ENCODE data around the gene MS4A6E.
"Not testable (repeated sequence)": the region's sequence is repeated elsewhere in the genome, so short reads cannot be mapped to it uniquely, and the experiment has no call there.

MS4A6E gene

GRCh38 chr11:60334005-60334620, 7.1 kb downstream of the MS4A6E start:
- in situ Hi-C loops (cut with MboI; ENCODE audit: low sequenced_read_pairs): no loop called here

DNA sequence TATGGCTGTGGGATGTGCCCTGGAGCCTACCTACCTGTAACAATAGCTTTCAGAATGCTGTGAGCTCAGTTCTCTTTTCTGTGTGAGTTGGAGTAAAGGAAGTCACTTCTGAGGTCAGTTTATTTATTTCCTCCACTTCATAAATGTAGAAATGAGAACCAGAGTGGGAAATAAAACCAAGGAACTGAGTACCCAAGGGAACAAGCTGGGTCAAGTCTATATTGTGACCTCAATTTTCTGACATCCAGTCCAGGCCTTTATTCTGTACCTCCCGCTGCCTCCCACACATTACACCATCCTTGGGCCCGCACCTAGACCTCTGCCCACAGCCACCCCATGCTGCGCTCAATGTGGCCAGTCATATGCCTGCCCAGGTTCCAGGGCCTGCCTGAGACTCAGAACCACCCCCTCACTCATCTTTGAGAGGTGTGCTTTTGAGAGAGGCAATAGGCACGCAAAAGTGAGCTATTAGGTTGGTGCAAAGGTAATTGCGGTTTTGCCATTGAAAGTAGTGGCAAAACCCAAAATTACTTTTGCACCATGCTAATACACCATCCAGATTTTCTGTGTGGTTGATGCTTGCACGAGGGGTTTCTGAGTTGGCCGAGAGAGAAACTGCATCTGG, 9.8 kb downstream of the MS4A6E start:
- in situ Hi-C loops (cut with MboI; ENCODE audit: low sequenced_read_pairs): no loop called here

DNA sequence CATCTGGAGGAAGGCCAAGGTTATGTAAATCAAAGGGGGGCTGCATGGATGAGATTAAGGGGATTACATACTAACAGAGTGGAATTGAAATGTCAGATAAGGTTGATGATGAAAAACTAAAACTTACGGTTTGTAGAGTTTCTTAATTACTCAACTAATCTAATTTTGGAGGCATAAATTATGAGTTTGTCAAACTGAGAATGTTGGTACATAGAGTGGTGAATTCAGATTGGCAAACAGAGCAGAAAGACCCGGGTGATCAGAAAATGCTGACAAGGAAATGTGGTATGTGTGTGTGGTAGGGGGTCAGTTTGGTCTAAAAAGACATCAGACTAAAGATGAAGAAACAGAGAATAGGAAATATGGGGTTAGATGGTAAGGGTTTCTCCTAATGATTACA, 11.0 kb downstream of the MS4A6E start:
- in situ Hi-C loops (cut with MboI; ENCODE audit: low sequenced_read_pairs): no loop called here

- in situ Hi-C loops (cut with MboI; ENCODE audit: low sequenced_read_pairs): no loop called here
Observed at GRCh38 chr11:60339356-60339755, 12.3 kb downstream of the MS4A6E start.

DNA sequence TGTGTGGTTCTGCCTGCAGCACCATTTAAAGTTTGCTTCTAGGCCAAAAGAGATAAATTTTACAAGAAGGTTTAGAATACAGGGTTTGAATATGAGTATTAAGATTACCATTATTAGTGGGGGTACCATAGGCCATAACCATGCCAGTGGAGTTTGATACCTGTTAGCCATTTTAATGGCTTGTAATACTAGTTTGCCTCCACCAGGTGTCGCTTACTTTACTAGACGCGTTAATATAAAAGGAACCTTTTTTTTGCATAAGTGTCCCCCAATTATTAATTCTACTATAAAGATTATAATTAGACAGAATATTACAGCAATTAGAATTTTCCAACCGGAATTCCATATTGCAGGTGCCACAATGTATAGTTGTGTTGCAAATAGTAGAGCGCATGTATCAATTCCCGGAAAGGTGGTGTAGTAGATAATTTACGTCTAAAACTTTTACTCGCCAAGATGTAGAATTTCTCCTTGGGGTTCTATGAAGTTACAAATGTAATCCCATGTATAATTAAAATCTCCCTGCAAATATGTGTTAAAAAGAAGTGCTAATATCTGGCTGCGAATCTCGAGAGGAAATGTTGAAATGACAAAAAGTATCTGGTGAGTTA, 16.1 kb downstream of the MS4A6E start:
- in situ Hi-C loops (cut with MboI; ENCODE audit: low sequenced_read_pairs): loop anchor here (10.0 kb wide), 1 partner anchor 272 kb away; no protein-coding TSS in a partner anchor

- in situ Hi-C loops (cut with MboI; ENCODE audit: low sequenced_read_pairs): loop anchor here (10.0 kb wide), 1 partner anchor 271 kb away; no protein-coding TSS in a partner anchor
Observed at GRCh38 chr11:60344146-60344545, 17.1 kb downstream of the MS4A6E start.

DNA sequence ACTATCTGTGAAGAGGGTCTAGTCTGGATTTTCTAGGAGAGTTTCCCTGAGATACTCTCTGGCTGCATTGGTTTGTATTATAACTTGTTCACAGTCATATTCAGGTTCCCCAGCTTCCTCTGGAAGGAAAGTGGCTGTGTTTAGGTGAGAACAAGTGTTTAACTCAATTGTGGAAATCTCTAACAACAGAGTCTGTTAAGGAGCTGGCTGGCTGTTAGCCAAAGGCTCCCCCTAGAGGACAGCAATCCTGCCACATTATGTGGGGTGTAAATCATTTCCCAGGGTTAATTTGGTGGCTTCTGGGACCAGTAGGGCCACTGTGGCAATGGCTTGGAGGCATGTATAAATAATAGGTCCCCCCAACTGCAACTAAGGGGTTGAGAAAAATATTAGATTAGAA, 18.4 kb downstream of the MS4A6E start:
- in situ Hi-C loops (cut with MboI; ENCODE audit: low sequenced_read_pairs): loop anchor here (10.0 kb wide), 1 partner anchor 269 kb away; no protein-coding TSS in a partner anchor

DNA sequence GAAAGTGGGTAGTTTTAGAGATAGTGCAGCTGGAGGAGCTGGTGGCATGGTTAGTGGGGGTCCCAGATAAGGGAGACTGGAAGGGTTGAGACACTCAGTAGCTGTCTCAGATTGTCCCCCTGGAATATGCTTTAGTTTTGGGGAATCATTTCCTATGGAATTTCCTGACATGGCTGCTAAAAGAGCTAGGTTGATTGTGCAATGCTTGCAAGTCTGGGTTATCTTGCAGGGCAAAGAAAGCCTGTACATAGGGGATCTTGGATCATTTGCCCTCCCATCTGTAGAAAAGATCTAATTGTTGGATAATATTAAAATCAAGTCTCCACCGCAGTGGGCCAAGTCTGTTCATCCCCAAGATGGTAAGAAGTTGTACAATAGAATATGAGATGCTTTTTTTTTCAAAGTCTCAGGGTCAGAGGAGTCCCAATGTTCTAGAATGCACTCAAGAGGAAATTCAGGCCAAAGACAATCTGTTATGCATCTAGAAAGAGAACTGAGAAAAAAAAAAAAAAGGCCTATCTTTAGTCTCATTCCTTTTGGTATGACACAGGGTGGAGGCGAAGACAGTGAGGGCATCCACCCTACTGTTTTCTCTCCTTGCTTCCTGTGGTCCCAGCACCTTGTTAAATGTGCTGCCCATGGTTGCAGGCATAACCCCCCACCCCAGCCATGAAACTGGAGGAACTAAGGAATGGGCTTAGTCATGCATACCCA, 20.2 kb downstream of the MS4A6E start:
- in situ Hi-C loops (cut with MboI; ENCODE audit: low sequenced_read_pairs): loop anchor here (10.0 kb wide), 1 partner anchor 268 kb away; no protein-coding TSS in a partner anchor

- in situ Hi-C loops (cut with MboI; ENCODE audit: low sequenced_read_pairs): loop anchor here (10.0 kb wide), 1 partner anchor 267 kb away; no protein-coding TSS in a partner anchor
Observed at GRCh38 chr11:60348116-60348515, 21.1 kb downstream of the MS4A6E start.

DNA sequence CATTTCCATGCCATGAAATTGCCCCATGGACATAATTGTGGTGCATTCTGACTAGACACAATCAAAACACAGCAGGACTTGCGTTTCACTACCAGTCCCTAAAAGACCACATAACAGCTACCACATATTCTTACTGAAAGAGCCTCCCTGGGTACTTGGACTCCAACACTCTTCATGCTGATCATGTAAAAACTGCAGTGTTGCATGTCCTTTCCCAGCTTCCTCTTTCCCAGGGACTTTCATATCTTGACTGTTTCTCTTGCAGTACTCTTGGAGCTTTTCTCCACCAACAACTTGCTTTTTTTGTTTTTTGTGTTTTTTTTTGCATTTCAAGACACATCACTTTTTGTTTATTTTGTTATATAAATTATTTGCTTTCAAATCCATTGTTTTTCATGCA, 22.9 kb downstream of the MS4A6E start:
- in situ Hi-C loops (cut with MboI; ENCODE audit: low sequenced_read_pairs): loop anchor here (10.0 kb wide), 1 partner anchor 265 kb away; no protein-coding TSS in a partner anchor

DNA sequence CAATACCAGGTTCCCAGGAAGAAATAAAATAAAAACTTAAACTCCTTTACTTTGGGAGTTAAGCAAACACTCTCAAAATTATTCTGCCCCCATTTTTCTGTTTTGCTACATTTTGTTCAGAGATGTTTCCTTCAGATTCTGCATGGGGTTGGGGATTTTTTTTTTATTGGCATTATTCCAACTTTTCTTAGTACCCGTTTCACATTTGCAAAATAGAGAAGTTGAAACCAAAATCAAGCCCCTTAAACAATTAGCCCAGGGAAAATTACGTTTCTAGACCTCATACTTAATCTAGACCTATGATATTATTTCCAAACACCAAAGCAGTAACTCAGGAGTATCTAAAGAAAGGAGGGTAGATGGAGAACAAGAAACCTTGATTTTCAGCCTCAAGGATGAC, 30.7 kb downstream of the MS4A6E start:
- in situ Hi-C loops (cut with MboI; ENCODE audit: low sequenced_read_pairs): no loop called here

- in situ Hi-C loops (cut with MboI; ENCODE audit: low sequenced_read_pairs): no loop called here
Observed at GRCh38 chr11:60360621-60361020, 33.6 kb downstream of the MS4A6E start.

- in situ Hi-C loops (cut with MboI; ENCODE audit: low sequenced_read_pairs): no loop called here
Observed at GRCh38 chr11:60362241-60362640, 35.2 kb downstream of the MS4A6E start.

DNA sequence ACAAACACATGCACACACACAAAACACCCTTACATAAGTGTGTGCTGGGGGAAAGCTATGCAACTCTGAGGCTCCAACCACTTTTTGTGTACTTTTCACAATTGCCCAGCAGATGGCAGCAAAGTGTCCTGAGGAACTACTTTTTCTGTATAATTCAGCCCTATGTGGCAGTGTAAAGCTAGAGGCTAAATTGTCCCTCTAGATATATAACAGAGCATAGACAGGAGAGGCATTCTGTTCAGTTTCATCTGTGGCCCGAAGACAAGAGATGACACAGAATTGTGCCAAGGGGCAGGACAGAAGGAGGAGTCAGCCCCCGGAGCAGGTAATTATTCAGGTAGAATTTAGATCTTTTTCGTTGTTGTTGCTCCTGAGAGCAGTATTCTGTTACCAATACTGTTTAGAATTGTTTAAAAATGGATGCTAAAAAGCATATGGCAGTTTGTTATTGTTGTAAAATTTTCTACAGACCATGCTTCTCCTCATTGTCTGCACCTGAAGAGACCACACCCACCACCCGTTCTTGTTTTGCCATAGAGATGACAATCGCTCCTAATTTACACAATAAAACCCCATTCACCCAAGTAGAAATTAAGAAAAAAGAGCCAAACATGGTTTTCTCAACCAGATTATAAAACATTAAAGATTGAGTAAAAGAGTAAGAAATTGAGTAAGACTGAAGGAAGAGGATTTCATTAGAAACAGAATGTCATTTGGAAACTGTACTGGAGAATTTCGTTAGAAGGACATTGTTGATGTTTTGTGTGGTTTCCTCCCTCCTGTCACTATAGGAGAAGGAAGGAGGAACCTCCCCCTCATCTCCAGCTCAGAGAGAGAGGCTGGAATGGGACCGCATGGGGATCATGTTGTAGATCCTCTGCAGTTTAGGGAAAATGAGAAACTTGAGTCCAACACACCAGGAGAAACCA, 36.8 kb downstream of the MS4A6E start:
- in situ Hi-C loops (cut with MboI; ENCODE audit: low sequenced_read_pairs): no loop called here

DNA sequence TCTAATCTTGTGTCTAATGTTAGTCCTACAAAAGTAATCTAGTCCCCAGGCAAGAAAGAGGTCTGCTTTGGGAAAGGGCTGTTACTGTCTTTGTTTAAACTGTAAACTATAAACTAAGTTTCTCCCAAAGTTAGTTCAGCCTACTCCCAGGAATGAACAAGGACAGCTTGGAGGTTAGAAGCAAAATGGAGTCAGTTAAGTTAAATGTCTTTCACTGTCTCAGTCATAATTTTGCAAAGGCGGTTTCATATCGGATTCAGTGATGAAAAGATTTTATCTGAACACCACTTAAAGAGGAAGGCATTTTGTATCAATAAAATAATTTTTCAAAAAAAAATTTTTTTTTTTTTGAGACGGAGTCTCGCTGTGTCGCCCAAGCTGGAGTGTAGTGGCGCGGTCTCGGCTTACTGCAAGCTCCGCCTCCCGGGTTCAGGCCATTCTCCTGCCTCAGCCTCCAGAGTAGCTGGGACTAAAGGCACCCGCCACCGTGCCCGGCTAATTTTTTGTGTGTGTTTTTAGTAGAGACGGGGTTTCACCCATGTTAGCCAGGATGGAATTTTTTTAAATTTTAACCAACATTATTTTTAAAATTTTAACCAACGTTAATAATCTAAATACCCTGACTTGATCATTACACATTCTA, 39.3 kb downstream of the MS4A6E start:
- in situ Hi-C loops (cut with MboI; ENCODE audit: low sequenced_read_pairs): not testable (repeated sequence)

GRCh38 chr11:60367009-60367408, 40.0 kb downstream of the MS4A6E start:
- in situ Hi-C loops (cut with MboI; ENCODE audit: low sequenced_read_pairs): no loop called here

DNA sequence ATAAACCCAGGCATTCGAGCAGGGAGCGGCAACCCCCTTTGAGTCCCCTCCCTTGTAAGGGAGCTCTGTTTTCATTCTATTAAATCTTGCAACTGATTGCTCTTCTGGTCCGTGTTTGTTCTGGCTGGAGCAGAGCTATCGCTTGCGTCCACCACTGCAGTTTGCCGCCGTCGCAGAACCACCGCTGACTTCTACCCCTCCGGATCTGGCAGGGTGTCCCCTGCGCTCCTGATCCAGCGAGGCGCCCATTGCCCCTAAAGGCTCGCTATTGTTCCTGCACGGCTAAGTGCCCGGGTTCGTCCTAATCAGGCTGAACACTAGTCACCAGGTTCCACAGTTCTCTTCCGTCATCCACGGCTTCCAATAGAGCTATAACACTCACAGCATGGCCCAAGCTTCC, 40.8 kb downstream of the MS4A6E start:
- in situ Hi-C loops (cut with MboI; ENCODE audit: low sequenced_read_pairs): no loop called here

DNA sequence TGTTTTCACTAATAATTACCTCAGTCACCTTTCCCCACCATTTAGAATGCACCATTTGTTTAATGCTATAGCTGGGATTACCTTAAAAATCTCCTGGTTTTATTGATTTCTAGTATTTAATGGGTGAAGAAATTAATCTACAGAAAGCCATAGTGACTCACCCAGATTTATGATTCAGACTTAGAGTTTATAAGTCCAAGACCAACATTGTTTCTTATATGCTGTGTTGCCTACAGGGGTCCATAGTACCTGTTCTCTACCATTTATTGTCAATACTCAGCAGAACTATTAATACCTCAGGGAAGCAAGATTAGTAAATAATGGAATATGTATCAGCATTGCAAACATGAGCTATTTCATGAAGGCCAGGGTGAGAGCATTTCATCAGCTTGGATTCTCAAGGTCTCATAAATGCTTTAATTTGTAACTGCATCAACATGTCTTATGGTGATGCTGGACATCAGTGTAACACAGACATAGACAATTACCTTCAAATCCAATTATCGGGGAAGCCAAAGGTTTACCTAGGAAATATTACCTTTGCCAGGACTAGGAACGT, 43.3 kb downstream of the MS4A6E start:
- in situ Hi-C loops (cut with MboI; ENCODE audit: low sequenced_read_pairs): no loop called here

DNA sequence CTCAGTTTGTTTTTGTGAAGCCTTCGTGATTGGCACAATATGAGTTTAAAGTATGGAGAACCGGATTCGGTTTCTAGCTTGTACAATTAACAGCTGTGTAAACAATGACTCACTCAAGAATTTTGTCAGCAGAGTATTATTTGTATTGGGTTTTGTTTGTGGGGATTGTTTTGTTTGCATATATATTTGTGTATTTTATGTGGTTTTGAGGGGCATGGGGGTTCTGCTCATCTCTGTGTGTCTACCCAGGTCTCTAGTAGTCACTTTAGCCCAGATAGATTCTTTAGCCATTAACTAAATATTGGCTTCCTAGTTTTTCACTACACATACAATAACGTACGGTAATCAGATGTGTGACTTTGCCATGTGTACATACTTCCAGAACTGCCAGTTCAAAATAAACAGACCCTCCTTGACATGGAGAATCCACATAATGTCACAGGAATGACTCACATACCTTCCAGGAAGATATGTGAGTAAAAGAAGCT, 43.8 kb downstream of the MS4A6E start:
- in situ Hi-C loops (cut with MboI; ENCODE audit: low sequenced_read_pairs): no loop called here

Data from HL-60/S4 (cell line).